ENCODE measurements around the gene FMR1. TPM values are rescaled to one million over a fixed set of nuclear protein-coding genes. Genes with fewer than 3 reads are reported as not detected.

The FMR1 gene
- polyA plus RNA-seq (2013): 35.8 TPM

DNA sequence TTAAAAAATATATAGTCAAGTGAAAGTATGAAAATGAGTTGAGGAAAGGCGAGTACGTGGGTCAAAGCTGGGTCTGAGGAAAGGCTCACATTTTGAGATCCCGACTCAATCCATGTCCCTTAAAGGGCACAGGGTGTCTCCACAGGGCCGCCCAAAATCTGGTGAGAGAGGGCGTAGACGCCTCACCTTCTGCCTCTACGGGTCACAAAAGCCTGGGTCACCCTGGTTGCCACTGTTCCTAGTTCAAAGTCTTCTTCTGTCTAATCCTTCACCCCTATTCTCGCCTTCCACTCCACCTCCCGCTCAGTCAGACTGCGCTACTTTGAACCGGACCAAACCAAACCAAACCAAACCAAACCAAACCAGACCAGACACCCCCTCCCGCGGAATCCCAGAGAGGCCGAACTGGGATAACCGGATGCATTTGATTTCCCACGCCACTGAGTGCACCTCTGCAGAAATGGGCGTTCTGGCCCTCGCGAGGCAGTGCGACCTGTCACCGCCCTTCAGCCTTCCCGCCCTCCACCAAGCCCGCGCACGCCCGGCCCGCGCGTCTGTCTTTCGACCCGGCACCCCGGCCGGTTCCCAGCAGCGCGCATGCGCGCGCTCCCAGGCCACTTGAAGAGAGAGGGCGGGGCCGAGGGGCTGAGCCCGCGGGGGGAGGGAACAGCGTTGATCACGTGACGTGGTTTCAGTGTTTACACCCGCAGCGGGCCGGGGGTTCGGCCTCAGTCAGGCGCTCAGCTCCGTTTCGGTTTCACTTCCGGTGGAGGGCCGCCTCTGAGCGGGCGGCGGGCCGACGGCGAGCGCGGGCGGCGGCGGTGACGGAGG lies at the start of gene FMR1:
FMR1 (plus strand) TSS at position 728 of the 831 bp plus-strand sequence. CDS start 261 bp downstream, outside the sequence.
- POLR2A ChIA-PET: no interaction called here
- WGBS (ENCODE audit: insufficient coverage): 55% methylated on average over 42 of the region's 66 CpGs
- no peaks in the 10 kb centered on the region for H3K27me3 ChIP-seq (replicated peaks in 2 of 5; ENCODE audit: control insufficient read depth in 4 of 5, insufficient read depth in 5 of 5, low read length in 4 of 5)
- no peaks in the 10 kb centered on the region for H3K9me3 ChIP-seq (ENCODE audit: control extremely low read depth in 1 of 5, control insufficient read depth in 4 of 5, insufficient read depth in 2 of 5, low read depth in 1 of 5, low read length in 4 of 5)
- peak within 1 kb of the TSS; percentile 52 to 86 for H3K27ac ChIP-seq (ENCODE audit: insufficient read depth in 1 of 2, low read depth in 1 of 2, low read length in 2 of 2, poor library complexity in 1 of 2, severe bottlenecking in 2 of 2)
- CTCF ChIA-PET: no interaction called here
- DNase-seq: peak; percentile 92 to 96 (median 96)
- H3K4me1 ChIP-seq (ENCODE audit: control extremely low read depth in 1 of 4, control insufficient read depth in 4 of 4, insufficient read depth in 4 of 4, low read length in 3 of 4): peaks cover 4 to 30% (median 9%) of the 10 kb centered on the region in 4 experiments
- H3K4me3 ChIP-seq (ENCODE audit: control insufficient read depth in 1 of 7, extremely low read depth in 1 of 7, insufficient read depth in 4 of 7, low read depth in 2 of 7, low read length in 6 of 7): peak within 1 kb of the TSS; percentile 74 to 87 (median 77)
- no peaks in the 10 kb centered on the region for H3K36me3 ChIP-seq (ENCODE audit: control insufficient read depth in 4 of 4, insufficient read depth in 4 of 4, low read length in 3 of 4)

GRCh38 chrX:147875866-147876596 lies 35.7 kb upstream of the FMR1 start:
- H3K27me3 ChIP-seq (replicated peaks in 2 of 5; ENCODE audit: control insufficient read depth in 4 of 5, insufficient read depth in 5 of 5, low read length in 4 of 5): no peaks in the 10 kb centered on the region
- 66% methylated on average over 5 of the region's 7 CpGs for WGBS (ENCODE audit: insufficient coverage)
- ChIA-PET CTCF (no interaction called here), POLR2A (interaction anchor here (0.6 kb wide), 1 partner anchor 51 kb away, joined by 3 read pairs; no protein-coding TSS in a partner anchor)
- H3K4me3 ChIP-seq (ENCODE audit: control insufficient read depth in 1 of 7, extremely low read depth in 1 of 7, insufficient read depth in 4 of 7, low read depth in 2 of 7, low read length in 6 of 7): no peak overlapping the region
- peak in 2 of 3 donors; percentile 52 to 53 for DNase-seq
- no peak overlapping the region for H3K27ac ChIP-seq (ENCODE audit: insufficient read depth in 1 of 2, low read depth in 1 of 2, low read length in 2 of 2, poor library complexity in 1 of 2, severe bottlenecking in 2 of 2)
- H3K9me3 ChIP-seq (ENCODE audit: control extremely low read depth in 1 of 5, control insufficient read depth in 4 of 5, insufficient read depth in 2 of 5, low read depth in 1 of 5, low read length in 4 of 5): no peaks in the 10 kb centered on the region
- no peaks in the 10 kb centered on the region for H3K4me1 ChIP-seq (ENCODE audit: control extremely low read depth in 1 of 4, control insufficient read depth in 4 of 4, insufficient read depth in 4 of 4, low read length in 3 of 4)
- H3K36me3 ChIP-seq (ENCODE audit: control insufficient read depth in 4 of 4, insufficient read depth in 4 of 4, low read length in 3 of 4): no peaks in the 10 kb centered on the region

GRCh38 chrX:147876849-147877646 lies 34.7 kb upstream of the FMR1 start:
- CTCF ChIA-PET: no interaction called here

DNA sequence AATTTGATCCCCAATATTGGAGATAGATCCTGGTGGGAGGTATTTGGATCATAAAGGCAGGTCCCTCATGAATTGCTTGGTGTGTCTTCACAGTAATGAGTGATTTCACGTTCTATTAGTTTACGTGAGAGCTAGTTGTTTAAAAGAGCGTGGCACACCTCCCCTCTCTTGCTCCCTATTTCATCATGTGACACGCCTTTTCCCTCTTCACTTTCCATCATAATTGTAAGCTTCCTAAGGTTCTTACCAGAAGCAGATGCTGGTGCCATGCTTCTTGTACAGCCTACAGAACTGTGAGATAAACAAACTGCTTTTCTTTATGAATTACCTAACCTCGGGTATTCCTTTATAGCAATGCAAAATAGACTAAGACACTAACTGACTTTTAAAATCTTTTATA lies 34.0 kb upstream of the FMR1 start:
- Histone ChIP-seq H3K4me3 (ENCODE audit: control insufficient read depth in 1 of 7, extremely low read depth in 1 of 7, insufficient read depth in 4 of 7, low read depth in 2 of 7, low read length in 6 of 7) (no peak overlapping the region), H3K4me1 (ENCODE audit: control extremely low read depth in 1 of 4, control insufficient read depth in 4 of 4, insufficient read depth in 4 of 4, low read length in 3 of 4) (no peaks in the 10 kb centered on the region), H3K36me3 (ENCODE audit: control insufficient read depth in 4 of 4, insufficient read depth in 4 of 4, low read length in 3 of 4) (no peaks in the 10 kb centered on the region), H3K27ac (ENCODE audit: insufficient read depth in 1 of 2, low read depth in 1 of 2, low read length in 2 of 2, poor library complexity in 1 of 2, severe bottlenecking in 2 of 2) (no peak overlapping the region), H3K27me3 (replicated peaks in 2 of 5; ENCODE audit: control insufficient read depth in 4 of 5, insufficient read depth in 5 of 5, low read length in 4 of 5) (no peaks in the 10 kb centered on the region), H3K9me3 (ENCODE audit: control extremely low read depth in 1 of 5, control insufficient read depth in 4 of 5, insufficient read depth in 2 of 5, low read depth in 1 of 5, low read length in 4 of 5) (no peaks in the 10 kb centered on the region)
- no peak for DNase-seq
- 57% methylated on average over 3 of the region's 5 CpGs for WGBS (ENCODE audit: insufficient coverage)
- POLR2A ChIA-PET: no interaction called here
- CTCF ChIA-PET: no interaction called here

More at GRCh38 chrX:147876849-147877646, 34.7 kb upstream of the FMR1 start:
- H3K9me3 ChIP-seq (ENCODE audit: control extremely low read depth in 1 of 5, control insufficient read depth in 4 of 5, insufficient read depth in 2 of 5, low read depth in 1 of 5, low read length in 4 of 5): no peaks in the 10 kb centered on the region
- DNase-seq: no peak
- WGBS (ENCODE audit: insufficient coverage): no CpG with 5 or more reads among the region's 4 CpGs
- no peaks in the 10 kb centered on the region for H3K27me3 ChIP-seq (replicated peaks in 2 of 5; ENCODE audit: control insufficient read depth in 4 of 5, insufficient read depth in 5 of 5, low read length in 4 of 5)
- POLR2A ChIA-PET: no interaction called here
- no peak overlapping the region for H3K27ac ChIP-seq (ENCODE audit: insufficient read depth in 1 of 2, low read depth in 1 of 2, low read length in 2 of 2, poor library complexity in 1 of 2, severe bottlenecking in 2 of 2)
- no peaks in the 10 kb centered on the region for H3K36me3 ChIP-seq (ENCODE audit: control insufficient read depth in 4 of 4, insufficient read depth in 4 of 4, low read length in 3 of 4)
- no peak overlapping the region for H3K4me3 ChIP-seq (ENCODE audit: control insufficient read depth in 1 of 7, extremely low read depth in 1 of 7, insufficient read depth in 4 of 7, low read depth in 2 of 7, low read length in 6 of 7)
- H3K4me1 ChIP-seq (ENCODE audit: control extremely low read depth in 1 of 4, control insufficient read depth in 4 of 4, insufficient read depth in 4 of 4, low read length in 3 of 4): no peaks in the 10 kb centered on the region

- WGBS (ENCODE audit: insufficient coverage): 43% methylated on average over 1 of the region's 2 CpGs
- ChIA-PET POLR2A (no interaction called here), CTCF (no interaction called here)
- no peaks in the 10 kb centered on the region for H3K9me3 ChIP-seq (ENCODE audit: control extremely low read depth in 1 of 5, control insufficient read depth in 4 of 5, insufficient read depth in 2 of 5, low read depth in 1 of 5, low read length in 4 of 5)
- DNase-seq: peak in 1 of 3 donors; percentile 2
- no peaks in the 10 kb centered on the region for H3K36me3 ChIP-seq (ENCODE audit: control insufficient read depth in 4 of 4, insufficient read depth in 4 of 4, low read length in 3 of 4)
- no peaks in the 10 kb centered on the region for H3K27me3 ChIP-seq (replicated peaks in 2 of 5; ENCODE audit: control insufficient read depth in 4 of 5, insufficient read depth in 5 of 5, low read length in 4 of 5)
- no peaks in the 10 kb centered on the region for H3K4me1 ChIP-seq (ENCODE audit: control extremely low read depth in 1 of 4, control insufficient read depth in 4 of 4, insufficient read depth in 4 of 4, low read length in 3 of 4)
- H3K4me3 ChIP-seq (ENCODE audit: control insufficient read depth in 1 of 7, extremely low read depth in 1 of 7, insufficient read depth in 4 of 7, low read depth in 2 of 7, low read length in 6 of 7): no peak overlapping the region
- H3K27ac ChIP-seq (ENCODE audit: insufficient read depth in 1 of 2, low read depth in 1 of 2, low read length in 2 of 2, poor library complexity in 1 of 2, severe bottlenecking in 2 of 2): no peak overlapping the region
Observed at GRCh38 chrX:147884958-147885357, 26.8 kb upstream of the FMR1 start.

DNA sequence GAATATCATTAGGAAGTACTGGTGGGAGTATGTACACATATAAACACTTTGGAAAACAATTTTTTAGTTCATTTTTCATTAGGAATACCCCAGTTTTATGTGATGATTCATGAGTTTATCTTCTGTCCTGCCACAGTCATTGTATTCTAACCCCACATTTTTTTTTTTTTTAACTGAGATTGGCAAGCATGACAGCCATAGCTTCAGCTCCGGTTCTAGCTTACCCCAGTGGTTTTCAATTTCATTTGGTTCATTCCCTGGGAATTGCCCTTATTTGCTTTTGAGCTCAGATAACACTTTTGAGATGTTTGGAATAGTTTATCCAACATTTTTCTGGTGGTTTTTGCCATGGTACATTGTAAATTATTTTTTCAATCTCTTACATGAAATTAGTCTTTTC lies 21.0 kb upstream of the FMR1 start:
- Histone ChIP-seq H3K4me3 (ENCODE audit: control insufficient read depth in 1 of 7, extremely low read depth in 1 of 7, insufficient read depth in 4 of 7, low read depth in 2 of 7, low read length in 6 of 7) (no peak overlapping the region), H3K9me3 (ENCODE audit: control extremely low read depth in 1 of 5, control insufficient read depth in 4 of 5, insufficient read depth in 2 of 5, low read depth in 1 of 5, low read length in 4 of 5) (no peaks in the 10 kb centered on the region), H3K4me1 (ENCODE audit: control extremely low read depth in 1 of 4, control insufficient read depth in 4 of 4, insufficient read depth in 4 of 4, low read length in 3 of 4) (no peaks in the 10 kb centered on the region), H3K27ac (ENCODE audit: insufficient read depth in 1 of 2, low read depth in 1 of 2, low read length in 2 of 2, poor library complexity in 1 of 2, severe bottlenecking in 2 of 2) (no peak overlapping the region), H3K36me3 (ENCODE audit: control insufficient read depth in 4 of 4, insufficient read depth in 4 of 4, low read length in 3 of 4) (no peaks in the 10 kb centered on the region), H3K27me3 (replicated peaks in 2 of 5; ENCODE audit: control insufficient read depth in 4 of 5, insufficient read depth in 5 of 5, low read length in 4 of 5) (no peaks in the 10 kb centered on the region)
- DNase-seq: no peak
- POLR2A ChIA-PET: no interaction called here
- CTCF ChIA-PET: no interaction called here
- WGBS (ENCODE audit: insufficient coverage): 80% methylated on average over 1 of the region's 1 CpG
